ENCODE results near the gene ZSCAN12. TPM values are rescaled to one million over a fixed set of nuclear protein-coding genes. Genes with fewer than 3 reads are reported as not detected.
A peak's percentile ranks its signal among the peaks of the same experiment; 100 is the strongest.

Gene ZSCAN12
- total and polyA plus RNA-seq, 2 experiments from 2014 or later = 2.0 to 7.3 TPM

DNA sequence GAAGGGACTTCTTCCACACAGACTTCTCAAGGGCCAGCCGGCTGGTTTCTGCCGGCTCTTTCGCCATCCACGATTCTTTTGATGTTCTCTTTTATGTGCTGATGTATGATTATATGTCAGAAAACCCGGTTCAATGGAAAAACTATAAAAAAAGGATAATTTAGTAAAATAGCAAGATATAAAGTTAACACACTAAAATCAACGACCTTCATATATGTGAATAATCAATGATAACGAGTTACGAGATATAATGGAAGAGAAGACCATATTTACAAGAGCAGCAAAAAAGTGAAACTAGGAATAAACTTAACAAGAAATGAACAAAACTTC lies 540 bp upstream of the ZSCAN12 start (continued):
- TF ChIP-seq, protein P1, sequence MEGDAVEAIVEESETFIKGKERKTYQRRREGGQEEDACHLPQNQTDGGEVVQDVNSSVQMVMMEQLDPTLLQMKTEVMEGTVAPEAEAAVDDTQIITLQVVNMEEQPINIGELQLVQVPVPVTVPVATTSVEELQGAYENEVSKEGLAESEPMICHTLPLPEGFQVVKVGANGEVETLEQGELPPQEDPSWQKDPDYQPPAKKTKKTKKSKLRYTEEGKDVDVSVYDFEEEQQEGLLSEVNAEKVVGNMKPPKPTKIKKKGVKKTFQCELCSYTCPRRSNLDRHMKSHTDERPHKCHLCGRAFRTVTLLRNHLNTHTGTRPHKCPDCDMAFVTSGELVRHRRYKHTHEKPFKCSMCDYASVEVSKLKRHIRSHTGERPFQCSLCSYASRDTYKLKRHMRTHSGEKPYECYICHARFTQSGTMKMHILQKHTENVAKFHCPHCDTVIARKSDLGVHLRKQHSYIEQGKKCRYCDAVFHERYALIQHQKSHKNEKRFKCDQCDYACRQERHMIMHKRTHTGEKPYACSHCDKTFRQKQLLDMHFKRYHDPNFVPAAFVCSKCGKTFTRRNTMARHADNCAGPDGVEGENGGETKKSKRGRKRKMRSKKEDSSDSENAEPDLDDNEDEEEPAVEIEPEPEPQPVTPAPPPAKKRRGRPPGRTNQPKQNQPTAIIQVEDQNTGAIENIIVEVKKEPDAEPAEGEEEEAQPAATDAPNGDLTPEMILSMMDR (conservative IDR thresholded peaks at IDR 0.05; ENCODE audit: low read depth in 2 of 2) = no peak
- TF ChIP-seq ZNF331 (CRISPR knock-in tag; IDR thresholded peaks at IDR 0.05; ENCODE audit: low read depth) (no peak), POLR2AphosphoS5 (IDR thresholded peaks at IDR 0.05; ENCODE audit: low read depth) (no peak)

DNA sequence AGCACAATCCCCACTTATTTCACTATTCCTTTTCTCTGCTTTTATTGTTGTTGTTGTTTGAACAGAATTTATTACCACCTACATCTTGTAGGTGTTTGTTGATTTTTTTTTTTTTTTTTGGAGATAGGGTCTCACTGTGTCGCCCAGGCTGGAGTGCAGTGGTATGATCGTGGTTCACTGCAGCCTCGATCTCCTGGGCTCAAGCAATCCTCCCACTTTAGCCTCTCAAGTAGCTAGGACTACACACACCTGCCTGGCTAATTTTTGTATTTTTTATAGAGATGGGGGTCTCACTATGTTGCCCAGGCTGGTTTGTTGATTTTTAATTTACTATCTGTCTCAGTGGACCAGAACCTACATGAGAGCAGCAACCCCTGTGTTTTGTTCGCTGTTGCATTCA lies 3.6 kb downstream of the ZSCAN12 start:
- TF ChIP-seq ZNF114 (CRISPR knock-in tag; IDR thresholded peaks at IDR 0.05) (no peak), EZH2phosphoT487 (IDR thresholded peaks at IDR 0.05; ENCODE audit: unreplicated experiment) (no peak)
- TF ChIP-seq, protein P1 (conservative IDR thresholded peaks at IDR 0.05; ENCODE audit: low read depth in 2 of 2) = no peak
- H3K27me3 Mint-ChIP-seq (ENCODE audit: insufficient read depth, low read depth, poor library complexity) = peaks cover 2% of the 10 kb centered on the region
- peaks cover 53% of the 10 kb centered on the region for H3K79me2 ChIP-seq (replicated peaks; ENCODE audit: insufficient read depth)
- H3K4me3 Mint-ChIP-seq = no peak overlapping the region; the same call in 2 of the 3 replicates
- H3K36me3 ChIP-seq (ENCODE audit: insufficient read depth) = peaks cover 29% of the 10 kb centered on the region
- no peak overlapping the region for H3K27ac ChIP-seq (ENCODE audit: low read depth)
- no peaks in the 10 kb centered on the region for H3K9me2 ChIP-seq (ENCODE audit: insufficient read depth)
- H3K27me3 ChIP-seq (ENCODE audit: insufficient read depth) = peaks cover 7% of the 10 kb centered on the region
- 0 out of 2 replicates have a peak, but pooled peaks cover 5% of the 10 kb centered on the region for H3K4me1 ChIP-seq (ENCODE audit: insufficient read depth)
- no peaks in the 10 kb centered on the region for H3K9me3 Mint-ChIP-seq
- no peak overlapping the region for H3K27ac Mint-ChIP-seq
- DNase-seq (ENCODE audit: low spot score) (no peak), ATAC-seq (no peak)
- peaks cover 21% of the 10 kb centered on the region for H3K4me1 Mint-ChIP-seq
- no peak overlapping the region for H3K4me3 ChIP-seq
- H3F3A ChIP-seq (replicated peaks; ENCODE audit: low read depth) = no peaks in the 10 kb centered on the region
- H3K36me3 Mint-ChIP-seq (ENCODE audit: low read depth) = peaks cover 61% of the 10 kb centered on the region
- no peak overlapping the region for H3K4me2 ChIP-seq
- peaks cover 28% of the 10 kb centered on the region for H4K20me1 ChIP-seq (replicated peaks; ENCODE audit: insufficient read depth)
- H2AFZ ChIP-seq = no peak overlapping the region

DNA sequence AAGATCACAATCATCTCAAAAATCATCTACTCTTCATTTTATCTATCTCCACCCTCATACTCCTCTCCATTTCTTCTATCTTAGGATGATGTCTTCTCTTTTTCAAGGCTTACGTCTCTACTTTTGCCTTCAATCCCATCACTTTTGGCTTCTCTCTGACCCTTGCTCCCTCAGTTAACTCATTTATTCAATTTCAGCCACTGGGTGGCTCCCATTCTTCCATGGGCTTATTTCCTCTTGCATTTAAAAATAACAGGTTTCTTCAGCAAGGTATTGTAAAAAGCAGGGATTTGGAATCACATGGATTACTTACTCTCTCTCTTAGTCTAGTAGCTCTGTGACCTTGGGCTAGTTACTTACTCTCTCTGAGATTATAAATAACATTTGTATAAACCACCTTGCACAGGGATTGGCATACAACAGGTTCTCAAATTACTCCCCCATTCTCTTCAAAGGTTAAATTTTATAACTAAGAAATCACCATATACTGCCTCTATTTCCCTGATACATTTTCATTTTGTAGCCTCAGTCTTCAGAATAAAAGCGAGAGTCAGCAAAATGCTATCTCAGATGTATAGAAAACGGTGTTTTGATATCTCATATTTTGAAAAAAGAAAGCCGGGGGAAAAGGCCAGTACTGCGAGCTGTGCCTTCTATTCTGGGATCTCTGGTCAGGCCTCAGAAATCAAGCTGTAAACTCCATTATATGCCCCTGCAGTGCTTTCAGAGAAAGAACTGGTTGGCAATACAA lies 5.5 kb downstream of the ZSCAN12 start:
- H3K27ac Mint-ChIP-seq = no peak overlapping the region
- ATAC-seq = no peak; the same call in 2 of the 3 replicates

More for the DNA sequence above, 5.5 kb downstream of the ZSCAN12 start:
- Histone ChIP-seq H3K4me1 (ENCODE audit: insufficient read depth) (no peaks in the 10 kb centered on the region), H3K79me2 (replicated peaks; ENCODE audit: insufficient read depth) (peaks cover 54% of the 10 kb centered on the region), H4K20me1 (replicated peaks; ENCODE audit: insufficient read depth) (peaks cover 33% of the 10 kb centered on the region), H2AFZ (no peak overlapping the region), H3K4me3 (no peak overlapping the region), H3K4me2 (no peak overlapping the region), H3K27ac (ENCODE audit: low read depth) (peak overlapping the region; percentile 15; the same call in 1 of the 2 replicates), H3F3A (replicated peaks; ENCODE audit: low read depth) (no peaks in the 10 kb centered on the region), H3K27me3 (ENCODE audit: insufficient read depth) (no peaks in the 10 kb centered on the region), H3K9me2 (ENCODE audit: insufficient read depth) (no peaks in the 10 kb centered on the region), H3K36me3 (ENCODE audit: insufficient read depth) (peaks cover 37% of the 10 kb centered on the region)
- Mint-ChIP-seq H3K4me1 (peaks cover 18% of the 10 kb centered on the region), H3K4me3 (no peak overlapping the region), H3K36me3 (ENCODE audit: low read depth) (peaks cover 75% of the 10 kb centered on the region), H3K9me3 (no peaks in the 10 kb centered on the region), H3K27me3 (ENCODE audit: insufficient read depth, low read depth, poor library complexity) (peaks cover 1% of the 10 kb centered on the region)
- TF ChIP-seq EZH2 (IDR thresholded peaks at IDR 0.05; ENCODE audit: low read depth, unreplicated experiment) = no peak
- TF ChIP-seq, protein P2, sequence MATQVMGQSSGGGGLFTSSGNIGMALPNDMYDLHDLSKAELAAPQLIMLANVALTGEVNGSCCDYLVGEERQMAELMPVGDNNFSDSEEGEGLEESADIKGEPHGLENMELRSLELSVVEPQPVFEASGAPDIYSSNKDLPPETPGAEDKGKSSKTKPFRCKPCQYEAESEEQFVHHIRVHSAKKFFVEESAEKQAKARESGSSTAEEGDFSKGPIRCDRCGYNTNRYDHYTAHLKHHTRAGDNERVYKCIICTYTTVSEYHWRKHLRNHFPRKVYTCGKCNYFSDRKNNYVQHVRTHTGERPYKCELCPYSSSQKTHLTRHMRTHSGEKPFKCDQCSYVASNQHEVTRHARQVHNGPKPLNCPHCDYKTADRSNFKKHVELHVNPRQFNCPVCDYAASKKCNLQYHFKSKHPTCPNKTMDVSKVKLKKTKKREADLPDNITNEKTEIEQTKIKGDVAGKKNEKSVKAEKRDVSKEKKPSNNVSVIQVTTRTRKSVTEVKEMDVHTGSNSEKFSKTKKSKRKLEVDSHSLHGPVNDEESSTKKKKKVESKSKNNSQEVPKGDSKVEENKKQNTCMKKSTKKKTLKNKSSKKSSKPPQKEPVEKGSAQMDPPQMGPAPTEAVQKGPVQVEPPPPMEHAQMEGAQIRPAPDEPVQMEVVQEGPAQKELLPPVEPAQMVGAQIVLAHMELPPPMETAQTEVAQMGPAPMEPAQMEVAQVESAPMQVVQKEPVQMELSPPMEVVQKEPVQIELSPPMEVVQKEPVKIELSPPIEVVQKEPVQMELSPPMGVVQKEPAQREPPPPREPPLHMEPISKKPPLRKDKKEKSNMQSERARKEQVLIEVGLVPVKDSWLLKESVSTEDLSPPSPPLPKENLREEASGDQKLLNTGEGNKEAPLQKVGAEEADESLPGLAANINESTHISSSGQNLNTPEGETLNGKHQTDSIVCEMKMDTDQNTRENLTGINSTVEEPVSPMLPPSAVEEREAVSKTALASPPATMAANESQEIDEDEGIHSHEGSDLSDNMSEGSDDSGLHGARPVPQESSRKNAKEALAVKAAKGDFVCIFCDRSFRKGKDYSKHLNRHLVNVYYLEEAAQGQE (IDR thresholded peaks at IDR 0.05; ENCODE audit: unreplicated experiment) = no peak
- TF ChIP-seq, protein P1 (conservative IDR thresholded peaks at IDR 0.05; ENCODE audit: low read depth in 2 of 2) = peak; percentile 42 to 55
- no peak for TF ChIP-seq NANOG (IDR thresholded peaks at IDR 0.05; ENCODE audit: borderline replicate concordance)
- DNase-seq (ENCODE audit: low spot score) = peak; percentile 34

All from GM23338 (cell line).